ENCODE results near the gene REEP3. TPM values are rescaled to one million over a fixed set of nuclear protein-coding genes. Genes with fewer than 3 reads are reported as not detected.
A peak's percentile ranks its signal among the peaks of the same experiment; 100 is the strongest.

REEP3 gene
- total RNA-seq, 4 donors from 2014 or later: 63.4 to 79.6 (median 73.1) TPM

GRCh38 chr10:63642808-63643207 lies 121.6 kb downstream of the REEP3 start:
- no peak for DNase-seq
- Histone ChIP-seq H3K9me3 (no peaks in the 10 kb centered on the region), H3K36me3 (no peaks in the 10 kb centered on the region), H3K4me3 (replicated peaks in 1 of 3) (no peak overlapping the region), H3K27ac (peak overlapping the region in 1 of 3 donors; percentile 69), H3K27me3 (no peaks in the 10 kb centered on the region), H3K4me1 (no peaks in the 10 kb centered on the region)
- TF ChIP-seq CTCF (IDR thresholded peaks at IDR 0.05) (no peak), POLR2A (IDR thresholded peaks at IDR 0.05) (no peak)
- intact Hi-C loops (cut with DNase I): no loop called here
- 79 to 84% methylated on average over 5 of the region's 5 CpGs for WGBS, 2 donors

GRCh38 chr10:63644418-63645142 lies 123.4 kb downstream of the REEP3 start:
- no peaks in the 10 kb centered on the region for H3K4me1 ChIP-seq
- peak overlapping the region; percentile 44 to 69 (median 53) for H3K27ac ChIP-seq
- H3K27me3 ChIP-seq: no peaks in the 10 kb centered on the region
- H3K4me3 ChIP-seq (replicated peaks in 1 of 3): no peak overlapping the region
- TF ChIP-seq POLR2A (IDR thresholded peaks at IDR 0.05) (peak in 1 of 2 donors; percentile 7), CTCF (IDR thresholded peaks at IDR 0.05) (no peak)
- no peaks in the 10 kb centered on the region for H3K36me3 ChIP-seq
- no peak for DNase-seq
- intact Hi-C loops (cut with DNase I): no loop called here
- no peaks in the 10 kb centered on the region for H3K9me3 ChIP-seq
- WGBS, 2 donors: 67 to 79% methylated on average over 4 of the region's 4 CpGs

GRCh38 chr10:63645195-63645594 lies 124.0 kb downstream of the REEP3 start:
- no peak for TF ChIP-seq POLR2A (IDR thresholded peaks at IDR 0.05)
- TF ChIP-seq CTCF (IDR thresholded peaks at IDR 0.05): no peak
- H3K4me1 ChIP-seq: no peaks in the 10 kb centered on the region
- intact Hi-C loops (cut with DNase I): no loop called here
- no peaks in the 10 kb centered on the region for H3K27me3 ChIP-seq
- H3K4me3 ChIP-seq (replicated peaks in 1 of 3): no peak overlapping the region
- H3K9me3 ChIP-seq: no peaks in the 10 kb centered on the region
- H3K36me3 ChIP-seq: no peaks in the 10 kb centered on the region
- DNase-seq: no peak
- WGBS, 2 donors: 89 to 95% methylated on average over 2 of the region's 2 CpGs
- peak overlapping the region; percentile 44 to 53 (median 51) for H3K27ac ChIP-seq

GRCh38 chr10:63646491-63646890 lies 125.3 kb downstream of the REEP3 start:
- TF ChIP-seq POLR2A (IDR thresholded peaks at IDR 0.05): no peak
- no peak for TF ChIP-seq CTCF (IDR thresholded peaks at IDR 0.05)
- H3K27me3 ChIP-seq: no peaks in the 10 kb centered on the region
- DNase-seq: no peak
- no peaks in the 10 kb centered on the region for H3K36me3 ChIP-seq
- intact Hi-C loops (cut with DNase I): no loop called here
- WGBS, 2 donors: 95% methylated on average over 2 of the region's 2 CpGs
- no peak overlapping the region for H3K27ac ChIP-seq
- no peaks in the 10 kb centered on the region for H3K4me1 ChIP-seq
- H3K9me3 ChIP-seq: no peaks in the 10 kb centered on the region
- no peak overlapping the region for H3K4me3 ChIP-seq (replicated peaks in 1 of 3)

- no peaks in the 10 kb centered on the region for H3K27me3 ChIP-seq
- DNase-seq: no peak
- TF ChIP-seq CTCF (IDR thresholded peaks at IDR 0.05) (no peak), POLR2A (IDR thresholded peaks at IDR 0.05) (no peak)
- no peaks in the 10 kb centered on the region for H3K9me3 ChIP-seq
- H3K4me3 ChIP-seq (replicated peaks in 1 of 3): no peak overlapping the region
- no peak overlapping the region for H3K27ac ChIP-seq
- 62 to 75% methylated on average over 5 of the region's 5 CpGs for WGBS, 2 donors
- intact Hi-C loops (cut with DNase I): no loop called here
- no peaks in the 10 kb centered on the region for H3K36me3 ChIP-seq
- no peaks in the 10 kb centered on the region for H3K4me1 ChIP-seq
These were observed 130.7 kb downstream of the REEP3 start for GRCh38 chr10:63651864-63652263.

All from thyroid gland (tissue), 4 donors.